NCI-H1436 treated with DMSO at 0.1 percent for 48 hours (cell line): ENCODE results near the gene NKD2.
"Not testable (repeated sequence)": the region's sequence is repeated elsewhere in the genome, so short reads cannot be mapped to it uniquely, and the experiment has no call there.

Experiments
- DNase-seq: peaks from one replicate; lab custom pipeline; 2025; lab: John Stamatoyannopoulos, UW

Gene NKD2

GRCh38 chr5:1058083-1058945 is 49.7 kb downstream of the NKD2 start:
- DNase-seq, result no peak

GRCh38 chr5:1058988-1059883 is 50.6 kb downstream of the NKD2 start:
- DNase-seq, result no peak

- no peak for DNase-seq
These were observed 51.3 kb downstream of the NKD2 start for GRCh38 chr5:1059884-1060263.

DNA sequence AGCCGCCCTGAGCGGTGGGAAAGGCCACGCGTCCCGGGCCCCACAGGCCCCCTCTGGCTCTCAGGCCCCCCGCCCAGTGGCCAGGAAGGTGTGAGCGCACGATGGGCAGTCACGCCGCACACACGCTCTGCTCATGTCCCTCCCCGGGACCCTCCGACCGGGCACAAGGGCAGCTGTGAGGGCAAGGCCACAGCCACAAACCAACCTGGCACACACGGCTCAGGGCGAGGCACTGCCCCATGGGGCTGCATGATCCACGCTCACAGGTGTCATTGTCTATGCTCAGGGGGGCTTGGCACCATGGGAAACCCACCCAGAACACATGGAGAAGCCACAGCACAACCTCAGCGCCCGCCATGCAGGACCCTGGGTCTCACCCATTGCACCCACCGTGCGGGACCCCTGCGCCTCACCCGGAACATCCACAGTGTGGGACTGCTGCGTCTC is 52.0 kb downstream of the NKD2 start:
- DNase-seq, result no peak

DNA sequence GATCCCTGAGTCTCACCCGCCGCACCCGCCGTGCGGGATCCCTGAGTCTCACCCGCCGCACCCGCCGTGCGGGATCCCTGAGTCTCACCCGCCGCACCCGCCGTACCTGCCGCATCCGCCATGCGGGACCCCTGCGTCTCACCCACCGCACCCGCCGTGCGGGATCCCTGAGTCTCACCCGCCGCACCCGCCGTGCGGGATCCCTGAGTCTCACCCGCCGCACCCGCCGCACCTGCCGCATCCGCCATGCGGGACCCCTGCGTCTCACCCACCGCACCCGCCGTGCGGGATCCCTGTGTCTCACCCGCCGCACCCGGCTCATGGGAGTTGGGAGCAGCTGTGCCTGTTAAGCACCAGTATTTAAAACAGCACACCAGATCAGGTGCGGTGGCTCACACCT is 52.7 kb downstream of the NKD2 start:
- DNase-seq, result not testable (repeated sequence)

DNA sequence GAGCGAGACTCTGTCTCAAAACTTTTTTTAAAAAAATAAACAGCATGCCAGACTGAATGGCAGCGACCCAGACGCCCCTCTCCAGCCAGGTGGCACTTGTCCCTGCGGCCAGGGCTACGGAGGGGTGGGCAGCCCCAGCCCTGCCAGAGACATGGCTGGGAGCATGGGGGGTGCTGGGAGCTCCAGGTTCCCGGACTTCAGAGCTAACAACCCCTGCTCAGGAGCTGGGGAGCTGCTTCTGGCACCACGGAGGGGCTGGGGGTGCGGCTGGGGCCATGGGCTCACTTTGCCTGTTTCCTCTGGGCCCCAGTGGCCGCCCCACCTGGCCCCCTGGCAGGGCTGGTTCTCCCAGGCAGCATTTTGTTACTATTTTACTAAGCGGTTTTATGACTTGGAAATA is 53.3 kb downstream of the NKD2 start:
- no peak for DNase-seq

DNA sequence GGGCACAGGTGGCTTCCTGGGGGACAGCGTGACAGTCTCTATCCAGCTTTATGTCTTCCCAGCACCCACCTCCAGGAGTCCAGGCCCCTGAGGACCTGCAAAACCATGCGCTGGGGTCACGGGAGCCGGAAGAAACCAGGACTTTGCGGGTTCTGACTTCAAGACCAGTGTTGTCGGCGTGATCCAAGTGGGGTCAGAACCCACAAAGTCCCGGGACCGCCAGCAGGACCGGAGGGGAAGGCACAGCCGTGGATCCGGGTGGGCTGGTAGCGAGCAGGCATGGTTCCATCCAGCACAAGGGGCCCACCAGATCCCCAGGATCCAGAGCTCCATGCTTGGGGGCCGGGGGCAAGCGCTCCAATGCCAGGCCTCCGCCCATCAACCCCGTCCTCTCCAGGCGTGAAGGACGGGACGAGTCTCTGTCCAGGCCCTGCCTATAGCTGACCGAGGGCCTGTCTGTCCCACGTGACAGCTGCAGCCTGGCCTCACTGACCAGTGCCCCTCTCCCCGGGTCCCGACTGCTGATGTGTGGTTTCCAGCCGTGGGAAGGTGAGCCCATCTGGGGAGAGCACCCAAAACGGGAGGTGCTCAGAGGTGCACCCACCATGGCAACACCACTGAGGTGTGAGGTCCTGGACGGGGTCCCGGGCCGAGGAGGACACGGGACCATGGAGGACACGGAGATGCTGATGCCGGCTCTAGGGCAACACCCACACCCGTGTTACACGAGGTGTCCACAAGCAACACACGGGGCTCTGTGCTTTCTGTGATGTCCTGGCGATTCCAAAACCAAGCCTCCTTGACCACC is 54.4 kb downstream of the NKD2 start:
- no peak for DNase-seq

DNA sequence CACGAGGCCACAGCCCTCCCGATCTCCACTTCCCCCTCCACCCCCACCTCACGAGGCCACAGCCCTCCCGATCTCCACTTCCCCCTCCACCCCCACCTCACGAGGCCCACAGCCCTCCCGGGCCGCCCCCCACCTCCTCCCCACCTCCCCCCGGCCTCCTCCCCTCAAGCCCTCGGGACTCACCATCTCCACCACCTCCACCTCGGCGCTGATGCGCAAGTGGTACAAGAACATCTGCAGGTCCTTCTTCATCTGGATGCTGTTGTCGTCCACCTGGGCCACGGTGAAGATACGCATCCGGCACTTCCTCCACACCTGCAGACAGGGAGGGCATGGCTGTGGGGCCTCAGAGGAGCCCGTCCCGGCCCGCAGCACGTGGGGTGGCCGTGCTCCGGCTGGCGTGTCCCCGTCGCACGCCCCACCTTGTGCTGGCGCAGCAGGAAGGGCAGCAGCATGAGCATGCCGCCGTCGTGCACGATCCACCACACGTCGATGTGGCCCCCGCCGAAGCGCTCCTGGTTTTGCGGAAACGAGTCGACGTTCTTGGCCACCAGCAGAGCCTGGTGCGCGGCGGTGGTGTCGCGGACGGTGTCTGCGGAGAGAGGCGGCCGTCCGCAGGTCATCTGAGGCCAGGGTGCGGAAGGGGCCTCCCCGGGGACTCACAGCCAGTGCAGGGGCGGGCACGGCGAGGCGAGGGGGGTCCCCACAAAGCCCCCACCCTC is 55.2 kb downstream of the NKD2 start:
- no peak for DNase-seq

GRCh38 chr5:1064383-1065142 is 56.0 kb downstream of the NKD2 start:
- DNase-seq, result no peak

DNA sequence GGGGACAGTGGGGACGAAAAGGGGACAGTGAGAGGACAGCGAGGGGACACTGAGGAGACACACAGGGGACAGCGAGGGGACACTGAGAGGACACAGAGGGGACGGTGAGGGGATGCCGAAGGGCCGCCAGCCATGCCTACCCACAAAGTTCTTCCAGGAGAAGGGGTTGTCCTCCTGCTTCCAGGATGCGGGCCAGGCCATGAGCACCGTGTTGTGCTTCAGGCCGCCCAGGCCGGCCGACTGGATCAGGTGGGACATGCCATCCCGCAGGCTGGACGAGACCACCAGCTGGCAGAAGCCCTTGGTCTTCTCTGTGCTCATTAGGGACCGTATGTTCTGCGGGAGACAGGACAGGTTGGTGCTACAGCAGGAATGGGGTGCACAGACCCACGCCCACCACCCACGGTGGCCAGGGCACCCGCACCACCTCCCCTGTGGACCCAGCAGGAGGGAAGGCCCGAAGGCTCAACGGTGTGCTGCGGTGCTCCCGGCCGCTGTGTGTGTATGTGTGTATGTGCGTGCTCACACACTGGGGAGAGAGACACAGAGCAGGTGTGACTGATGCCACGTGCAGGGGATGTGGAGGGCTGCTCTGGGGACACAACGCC is 56.6 kb downstream of the NKD2 start:
- no peak for DNase-seq

GRCh38 chr5:1065891-1066650 is 57.5 kb downstream of the NKD2 start:
- DNase-seq, result no peak

DNA sequence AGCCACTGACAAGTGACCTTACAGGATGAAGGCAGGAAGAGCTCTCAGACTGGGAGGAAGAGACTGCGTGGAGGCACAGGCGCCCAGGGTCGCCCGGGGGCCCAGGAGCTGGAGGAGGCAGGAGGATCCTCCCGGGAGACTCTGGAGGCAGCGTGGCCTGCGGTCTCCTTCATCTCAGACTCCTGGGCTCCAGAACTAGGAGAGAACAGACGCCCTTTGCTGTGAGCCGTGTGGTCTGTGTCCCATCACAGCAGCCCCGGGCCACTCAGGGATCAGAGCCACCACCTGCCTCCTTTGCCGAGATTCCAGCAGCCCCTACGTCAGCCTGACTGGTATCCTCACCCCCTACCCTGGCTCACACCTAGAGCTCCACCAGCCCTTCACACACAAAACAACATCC is 58.1 kb downstream of the NKD2 start:
- DNase-seq, result no peak

DNA sequence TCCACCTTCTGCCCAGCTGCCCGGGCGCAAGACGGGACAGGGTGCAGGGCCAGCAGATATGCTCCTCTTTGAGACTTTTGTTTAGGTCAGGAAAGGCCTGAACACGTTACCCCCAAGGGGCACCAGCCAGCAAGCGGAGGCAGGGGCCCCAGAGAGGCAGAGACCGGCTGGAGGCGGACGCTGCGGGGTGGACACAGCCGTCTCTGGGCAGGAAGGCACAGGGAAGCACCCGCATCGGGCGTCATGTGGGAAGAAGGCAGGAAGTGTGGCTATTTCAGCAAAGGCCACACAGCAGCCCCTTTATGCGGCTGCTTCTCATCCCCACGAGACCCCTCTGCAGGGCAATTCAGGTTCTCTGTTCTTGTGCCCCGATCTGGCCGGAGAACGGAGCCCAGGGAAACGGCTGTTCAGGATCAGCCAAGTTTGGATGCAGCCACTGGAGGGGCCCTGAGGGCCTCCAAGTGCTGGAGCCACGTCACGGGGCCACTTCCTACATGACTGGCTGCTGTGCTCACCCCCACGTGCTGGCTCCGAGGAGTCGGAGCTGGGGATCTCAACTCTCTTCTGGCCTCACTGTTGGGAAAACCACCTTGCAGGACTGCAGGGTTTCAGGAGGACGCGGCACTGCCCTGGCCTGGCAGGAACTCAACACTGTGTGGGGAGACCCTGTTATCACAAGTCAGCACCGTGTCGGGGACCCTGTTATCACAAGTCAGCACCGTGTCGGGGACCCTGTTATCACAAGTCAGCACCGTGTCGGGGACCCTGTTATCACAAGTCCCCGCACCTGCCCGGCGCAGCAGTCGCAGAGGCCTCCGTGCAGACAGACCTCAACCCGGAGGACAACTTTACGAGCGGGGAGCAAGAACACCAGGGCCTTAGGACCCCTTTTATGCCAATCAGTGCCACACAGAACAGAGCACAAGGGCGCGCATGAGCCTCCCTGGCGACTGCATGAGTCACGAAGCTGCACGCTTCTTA is 58.8 kb downstream of the NKD2 start:
- DNase-seq, result no peak

- no peak for DNase-seq
These were observed 59.7 kb downstream of the NKD2 start for GRCh38 chr5:1068204-1068894.

GRCh38 chr5:1068895-1069719 is 60.5 kb downstream of the NKD2 start:
- no peak for DNase-seq

DNA sequence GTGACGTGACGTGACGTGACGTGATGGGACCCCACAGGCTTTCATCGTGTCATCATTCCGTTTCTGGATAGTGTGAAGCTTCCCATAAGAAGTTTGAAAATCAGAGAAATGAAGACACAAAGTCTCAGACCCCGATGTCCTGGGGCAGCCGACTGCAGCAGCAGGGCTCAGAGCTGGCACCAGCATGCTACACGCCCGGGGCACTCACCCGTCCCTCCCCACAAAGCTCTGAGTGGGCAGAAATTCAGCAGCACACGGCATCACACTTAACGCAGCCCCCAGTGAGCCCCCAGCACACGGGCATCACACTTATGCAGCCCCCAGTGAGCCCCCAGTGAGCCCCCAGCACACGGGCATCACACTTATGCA is 61.1 kb downstream of the NKD2 start:
- no peak for DNase-seq
